GM21576 (cell line): ENCODE data around the gene OR2B2.
"Not testable (repeated sequence)": the region's sequence is repeated elsewhere in the genome, so short reads cannot be mapped to it uniquely, and the experiment has no call there.

ENCODE experiments used
- ATAC-seq: cut with Tn5 transposase; IDR thresholded peaks from one replicate; pipeline ENCODE4 v1.9.1; 2021; ENCODE audit warnings: mild to moderate bottlenecking, moderate library complexity; ENCODE audit not compliant: unreplicated experiment

Gene OR2B2

GRCh38 chr6:27911956-27912446 is at the start of gene OR2B2:
OR2B2 (minus strand) TSS chr6:27912396; CDS start chr6:27912319, 77 bp downstream.
- no peak for ATAC-seq

- ATAC-seq: no peak
Observed at GRCh38 chr6:27957516-27957915, 45.3 kb upstream of the OR2B2 start.

GRCh38 chr6:27956941-27957340 is 44.7 kb upstream of the OR2B2 start, which contains the start of gene OR2B6:
OR2B6 (plus strand) TSS chr6:27957241; CDS start chr6:27957241, 0 bp downstream.
- no peak for ATAC-seq

GRCh38 chr6:27951040-27951439 is 38.8 kb upstream of the OR2B2 start:
- ATAC-seq: no peak

GRCh38 chr6:27948237-27948636 is 36.0 kb upstream of the OR2B2 start:
- no peak for ATAC-seq

- not testable (repeated sequence) for ATAC-seq
Observed at GRCh38 chr6:27943072-27943471, 30.9 kb upstream of the OR2B2 start.

- ATAC-seq: no peak
Observed at GRCh38 chr6:27940766-27941165, 28.6 kb upstream of the OR2B2 start.

- no peak for ATAC-seq
Observed at GRCh38 chr6:27931209-27931608, 19.0 kb upstream of the OR2B2 start.

GRCh38 chr6:27929930-27930329 is 17.7 kb upstream of the OR2B2 start:
- ATAC-seq: not testable (repeated sequence)

- ATAC-seq: not testable (repeated sequence)
Observed at GRCh38 chr6:27928041-27928440, 15.8 kb upstream of the OR2B2 start.

- ATAC-seq: no peak
Observed at GRCh38 chr6:27924179-27924578, 12.0 kb upstream of the OR2B2 start.

GRCh38 chr6:27922949-27923348 is 10.8 kb upstream of the OR2B2 start:
- ATAC-seq: no peak

GRCh38 chr6:27908017-27908416 is 4.2 kb downstream of the OR2B2 start:
- ATAC-seq: no peak

GRCh38 chr6:27902335-27903314 is 9.6 kb downstream of the OR2B2 start:
- peak; percentile 61 for ATAC-seq

GRCh38 chr6:27901801-27902200 is 10.4 kb downstream of the OR2B2 start:
- ATAC-seq: no peak

- not testable (repeated sequence) for ATAC-seq
Observed at GRCh38 chr6:27900197-27900596, 12.0 kb downstream of the OR2B2 start.

- no peak for ATAC-seq
Observed at GRCh38 chr6:27899543-27899942, 12.7 kb downstream of the OR2B2 start.

GRCh38 chr6:27897580-27898206 is 14.5 kb downstream of the OR2B2 start:
- no peak for ATAC-seq

GRCh38 chr6:27896398-27896796 is 15.8 kb downstream of the OR2B2 start:
- no peak for ATAC-seq

- no peak for ATAC-seq
Observed at GRCh38 chr6:27894839-27895762, 17.1 kb downstream of the OR2B2 start.
